Middle frontal gyrus (tissue), 1 donor: ENCODE measurements around the gene ATP23.
A peak's percentile ranks its signal among the peaks of the same experiment; 100 is the strongest.

Experiments
- DNase-seq: peaks from one replicate; pipeline ENCODE4 v3.0.0-alpha.2; 2015; ENCODE audit warnings: low spot score; ENCODE audit errors: extremely low spot score

The ATP23 gene, protein sequence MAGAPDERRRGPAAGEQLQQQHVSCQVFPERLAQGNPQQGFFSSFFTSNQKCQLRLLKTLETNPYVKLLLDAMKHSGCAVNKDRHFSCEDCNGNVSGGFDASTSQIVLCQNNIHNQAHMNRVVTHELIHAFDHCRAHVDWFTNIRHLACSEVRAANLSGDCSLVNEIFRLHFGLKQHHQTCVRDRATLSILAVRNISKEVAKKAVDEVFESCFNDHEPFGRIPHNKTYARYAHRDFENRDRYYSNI

DNA sequence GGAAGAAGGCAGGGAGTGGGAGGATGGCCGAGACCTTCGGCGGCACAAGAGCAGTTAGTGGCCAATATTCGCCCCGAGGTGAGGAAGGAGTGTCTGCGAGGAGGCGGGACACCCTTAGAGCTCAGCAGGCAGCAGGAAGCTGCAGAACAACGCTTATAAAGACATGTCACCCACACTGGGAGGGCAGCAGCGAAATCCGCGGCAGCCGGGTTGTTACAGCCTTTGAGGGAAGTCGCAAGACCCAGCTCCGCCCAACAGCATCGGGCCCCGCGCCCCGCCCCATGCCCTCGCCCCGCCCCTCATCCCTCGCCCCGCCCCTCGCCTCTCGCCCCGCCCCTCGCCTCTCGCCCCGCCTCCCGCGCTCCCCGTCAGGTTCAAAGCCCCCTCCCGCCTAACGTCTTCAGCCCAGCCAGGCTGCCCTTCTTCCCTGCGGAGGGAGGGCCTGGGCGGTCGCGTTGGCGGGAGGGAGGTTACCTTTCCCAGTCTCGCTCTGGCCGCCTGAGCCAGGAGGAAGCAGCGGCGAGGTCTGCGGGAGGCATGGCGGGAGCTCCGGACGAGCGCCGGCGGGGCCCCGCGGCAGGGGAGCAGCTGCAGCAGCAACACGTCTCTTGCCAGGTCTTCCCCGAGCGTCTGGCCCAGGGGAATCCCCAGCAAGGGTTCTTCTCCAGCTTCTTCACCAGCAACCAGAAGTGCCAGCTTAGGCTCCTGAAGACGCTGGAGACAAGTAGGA, at the start of gene ATP23:
TSS of gene ATP23 (plus strand) at position 403 of the 730 bp plus-strand sequence. CDS start at position 538, 135 bp downstream.
- peak; percentile 52 for DNase-seq

DNA sequence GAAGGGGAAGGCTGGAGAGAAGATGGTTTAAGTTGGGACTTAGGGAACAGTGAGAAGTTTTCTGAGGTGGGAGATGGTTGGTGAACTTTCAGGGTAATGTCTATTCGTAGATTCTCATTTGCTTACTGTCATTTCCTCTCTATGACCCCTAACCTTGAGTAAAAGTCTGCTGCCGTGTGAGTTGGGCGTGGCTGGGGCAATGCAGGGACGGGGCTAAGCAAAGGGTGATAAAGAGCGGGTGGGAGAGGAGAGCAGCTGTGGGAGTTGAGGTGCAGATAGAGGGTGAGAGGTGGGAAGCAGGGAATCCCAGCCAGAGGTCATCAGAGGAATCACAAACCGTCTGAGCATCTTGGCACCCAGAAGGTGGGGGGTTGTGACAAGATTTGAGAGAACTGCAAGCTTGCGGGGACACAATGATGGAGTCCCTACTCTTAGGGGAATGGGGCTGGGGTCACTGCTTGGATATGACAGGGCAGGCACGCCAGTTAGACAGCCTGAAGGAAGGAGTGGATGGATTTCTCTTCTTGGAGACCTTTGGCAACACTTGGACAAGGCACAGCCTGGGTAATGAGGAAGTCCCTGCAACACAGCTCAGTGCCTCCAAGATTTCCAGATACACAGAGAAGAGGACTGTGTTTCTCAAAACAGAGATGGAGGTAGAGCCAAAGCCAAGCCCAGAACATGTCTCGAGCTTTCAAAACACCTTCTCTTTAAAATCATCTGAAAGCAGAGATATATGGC, 49.0 kb upstream of the ATP23 start:
- no peak for DNase-seq

DNA sequence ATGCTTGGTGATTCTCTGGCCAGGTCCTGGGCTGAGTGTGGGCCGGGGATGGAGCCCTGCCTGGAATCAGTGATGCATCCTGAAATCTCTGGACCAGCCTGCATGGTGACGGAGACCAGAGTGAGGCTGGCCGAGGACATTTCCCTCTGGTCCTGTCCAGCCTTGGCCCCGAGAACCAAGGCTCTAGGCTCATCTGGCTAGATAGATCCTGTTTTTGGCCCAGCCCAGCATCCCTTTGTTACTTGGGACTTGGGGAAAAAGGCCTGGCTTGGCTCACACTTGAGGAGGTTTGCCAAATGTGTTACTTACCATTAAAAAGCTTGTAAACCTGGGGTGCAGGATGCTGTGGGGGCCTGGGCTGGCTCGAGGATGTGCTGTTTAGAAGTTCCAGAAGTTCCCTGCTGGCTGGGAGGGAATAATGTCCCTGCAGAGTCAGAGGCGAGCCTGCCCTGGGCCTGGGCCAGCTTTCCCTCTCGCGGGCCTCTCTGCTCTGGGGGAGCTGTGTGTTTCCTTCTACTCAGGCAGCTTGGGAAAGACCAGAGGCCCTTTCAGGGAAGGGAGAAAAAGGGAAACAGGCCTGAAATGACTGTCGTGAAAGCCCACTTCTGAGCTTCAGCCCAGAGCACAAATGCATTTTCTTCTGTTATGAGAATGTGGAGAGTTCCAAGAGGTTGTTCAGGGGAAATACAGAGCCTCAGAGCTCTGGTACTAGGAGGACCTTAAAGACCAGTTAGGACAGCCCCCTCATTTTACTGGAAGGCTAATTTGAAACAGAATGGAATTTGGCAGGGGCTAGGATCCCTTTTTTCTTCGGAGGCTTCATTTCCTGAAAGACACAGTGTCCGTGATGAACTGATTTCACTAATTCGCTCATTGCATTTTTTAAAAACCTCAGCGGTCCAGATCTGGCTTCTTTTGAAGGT, 47.7 kb upstream of the ATP23 start:
- peak; percentile 63 for DNase-seq

DNA sequence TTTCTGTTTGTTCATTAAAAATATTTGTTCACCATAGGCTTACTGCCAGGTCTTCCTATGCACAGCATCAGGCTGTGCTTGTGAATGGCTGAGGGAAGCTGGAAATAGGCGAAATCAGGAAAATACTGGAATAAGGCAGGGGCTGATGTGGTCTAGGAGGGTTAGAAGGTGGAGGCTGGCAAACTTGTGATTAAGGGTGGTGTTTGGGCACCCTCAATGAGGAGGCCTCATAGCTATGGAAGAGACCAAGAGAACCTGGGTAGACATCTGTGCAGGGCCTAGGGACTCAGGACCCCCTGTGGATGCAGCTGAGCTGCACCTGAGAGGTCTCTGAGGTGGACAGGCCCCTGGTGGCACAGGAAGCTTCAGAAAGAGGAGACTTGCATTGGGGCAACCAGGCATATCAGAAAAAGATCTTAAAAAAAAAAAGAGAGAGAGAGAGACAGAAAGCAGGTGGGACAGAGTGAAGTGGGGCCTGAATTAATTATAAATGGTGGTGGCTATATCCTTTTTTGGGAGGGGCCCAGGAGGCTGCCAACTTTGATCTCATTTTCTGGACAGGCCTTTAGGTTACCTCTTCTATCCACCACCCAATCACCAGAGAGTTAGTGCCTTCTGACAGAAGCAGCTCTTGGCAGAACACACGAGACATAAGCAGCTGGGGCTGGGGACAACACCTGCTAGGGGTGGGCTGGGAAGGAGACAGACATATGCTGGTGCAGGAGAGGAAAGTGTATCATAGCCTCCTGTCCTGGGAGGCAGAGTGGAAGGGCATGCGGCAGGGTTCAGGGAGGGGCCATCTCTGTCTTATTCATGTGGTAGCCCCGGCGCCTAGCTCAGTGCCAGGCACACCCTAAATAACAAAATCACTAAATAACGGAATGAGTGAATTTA, 46.7 kb upstream of the ATP23 start:
- DNase-seq, result no peak

DNA sequence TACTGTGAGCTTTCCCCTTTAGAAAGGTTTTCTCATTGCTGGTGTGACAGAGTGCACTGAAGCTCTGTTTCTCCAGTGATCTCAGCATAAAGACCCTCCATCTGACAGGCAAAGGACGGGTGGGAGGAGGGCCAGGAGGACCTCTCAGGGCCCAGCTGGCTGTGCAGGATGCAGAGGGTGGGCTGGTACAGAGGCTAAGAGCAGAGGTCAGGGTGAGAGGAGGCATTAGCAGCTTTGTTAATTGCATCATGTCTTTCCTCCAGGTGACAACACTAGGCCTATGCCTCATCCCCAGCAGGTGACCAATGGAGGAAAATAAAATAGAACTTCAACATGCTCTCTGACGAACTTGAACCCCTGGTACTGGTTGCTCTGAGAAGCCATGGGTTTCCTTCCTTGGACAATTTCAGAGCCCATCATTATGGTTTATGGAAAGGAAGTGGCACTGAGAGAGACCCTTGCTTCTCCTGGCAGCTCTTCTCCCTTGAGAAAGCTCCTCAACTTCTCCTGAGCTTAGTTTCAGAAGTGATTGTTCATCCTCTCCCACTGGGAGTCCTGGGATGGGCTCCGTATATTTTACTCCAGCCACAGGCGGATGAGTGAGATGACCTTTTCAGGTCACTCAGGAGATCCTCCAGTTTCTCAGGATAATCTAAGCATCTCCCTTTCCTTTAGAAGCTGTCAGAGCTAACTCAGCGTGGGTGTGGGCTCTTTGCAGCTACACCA, 45.8 kb upstream of the ATP23 start:
- DNase-seq, result no peak

DNA sequence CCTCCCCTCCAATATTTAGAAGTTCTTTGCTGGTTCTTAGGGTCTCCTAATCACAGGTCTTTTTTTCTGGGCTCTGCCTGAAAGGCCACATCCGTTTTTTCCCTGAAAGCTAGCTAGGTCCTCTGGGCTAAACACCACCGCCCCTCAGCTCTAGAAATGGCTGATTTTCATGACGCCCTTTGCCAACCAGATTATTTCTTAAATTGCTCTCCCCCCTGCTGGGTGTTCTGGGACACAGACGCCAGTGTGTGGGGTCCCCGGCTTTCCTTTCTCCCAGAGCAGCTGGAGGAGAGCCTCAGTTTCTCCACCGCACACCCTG, 45.3 kb upstream of the ATP23 start:
- no peak for DNase-seq

DNA sequence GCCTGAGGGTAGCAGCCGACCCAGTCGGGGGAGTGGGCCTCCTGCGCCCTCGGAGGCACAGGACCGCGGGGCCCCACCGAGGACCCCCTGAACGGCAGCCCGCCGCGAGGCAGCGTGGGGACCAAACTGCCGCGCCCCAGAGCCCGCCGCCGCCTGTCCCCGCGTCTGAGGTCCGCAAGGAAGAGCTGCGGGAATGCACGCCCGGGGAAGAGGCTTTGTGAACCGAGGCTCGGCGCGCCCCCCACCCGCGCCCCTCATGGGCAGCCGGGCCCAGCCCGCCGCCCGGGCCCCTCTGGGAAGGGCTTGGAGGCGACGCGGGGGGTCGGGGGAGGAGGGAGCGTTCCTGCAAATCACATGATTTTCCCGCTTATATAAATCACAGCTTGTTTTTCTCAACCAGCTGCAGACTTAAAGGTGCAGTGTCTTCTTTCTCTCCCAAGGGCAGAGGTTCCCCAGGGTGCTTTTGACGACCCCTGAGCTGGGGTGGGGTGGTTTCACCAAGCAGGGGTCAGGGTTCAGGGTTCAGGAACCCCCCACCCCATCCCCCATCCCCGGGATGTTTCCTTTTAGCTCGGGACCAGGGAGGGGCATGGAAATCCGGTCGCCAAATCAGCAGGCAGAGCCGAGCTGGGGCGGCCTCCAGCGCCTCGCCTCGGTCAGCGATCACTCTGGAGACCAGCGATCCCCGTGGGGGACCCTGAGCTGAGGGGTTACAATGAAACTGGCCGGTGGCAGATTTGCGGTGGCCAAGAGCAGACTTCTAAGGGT, 44.7 kb upstream of the ATP23 start:
- peak; percentile 54 for DNase-seq

DNA sequence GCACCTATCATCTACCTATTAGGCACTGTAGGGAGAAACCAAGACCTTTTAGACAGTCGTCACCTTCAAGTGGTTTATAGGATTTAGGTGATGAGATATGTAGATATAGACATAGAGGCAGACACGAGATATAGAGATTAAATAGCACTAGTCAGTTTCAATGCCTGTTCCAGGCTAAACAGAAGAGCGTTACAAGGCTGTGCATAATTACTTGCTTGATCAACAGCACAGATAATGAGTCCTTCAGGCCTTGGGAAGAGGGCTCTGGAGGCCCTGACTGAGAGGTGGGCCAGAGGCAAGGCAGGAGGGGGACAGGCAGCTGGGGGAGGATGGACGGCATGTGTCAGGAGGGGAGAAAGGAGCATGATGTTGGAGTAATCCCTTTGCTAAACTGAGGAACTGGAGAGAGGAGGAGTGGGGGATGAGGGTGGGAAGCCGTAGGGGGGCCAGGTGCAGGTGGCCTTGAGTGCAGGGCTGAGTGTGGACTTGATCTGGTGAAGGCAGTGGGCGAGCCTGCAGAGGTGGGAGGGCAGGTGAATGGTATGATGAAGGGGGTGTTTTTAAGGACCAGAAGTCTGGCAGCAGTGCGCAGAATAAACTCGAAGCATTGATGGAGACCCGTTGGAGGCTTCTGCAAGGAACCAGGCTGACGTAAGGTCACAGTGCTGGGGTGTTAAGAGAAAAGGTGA, 43.9 kb upstream of the ATP23 start:
- no peak for DNase-seq

DNA sequence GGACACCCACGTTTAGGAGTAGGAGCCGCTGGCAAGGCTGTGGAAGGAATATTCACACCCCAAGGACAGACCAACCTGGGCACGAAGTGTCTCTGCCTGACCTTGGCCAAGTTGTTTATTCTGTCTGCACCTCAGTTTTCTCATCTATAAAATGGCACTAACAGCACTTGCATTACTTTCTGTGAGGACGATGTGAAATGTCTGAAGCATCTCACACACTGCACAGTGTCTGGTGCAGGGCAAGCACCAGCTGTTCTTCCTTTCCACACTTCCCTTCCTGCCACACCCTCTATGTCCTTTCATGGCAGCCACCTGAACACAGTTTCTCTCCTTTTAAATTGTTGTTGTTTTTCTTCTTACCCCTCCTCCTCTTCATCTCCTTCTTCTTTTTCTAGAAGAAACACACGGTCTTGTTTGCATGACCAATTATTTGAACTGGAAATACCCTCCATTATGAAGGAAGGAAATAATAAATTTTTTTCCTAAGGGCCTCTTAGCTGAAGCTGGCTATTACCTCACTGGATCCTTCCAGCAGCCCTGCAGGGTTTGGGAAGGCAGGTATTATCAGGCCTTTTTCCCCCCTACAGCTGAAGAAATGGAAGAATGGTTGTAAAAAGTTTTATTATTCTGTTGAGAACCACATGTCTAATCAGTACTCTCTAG, 42.9 kb upstream of the ATP23 start:
- no peak for DNase-seq

DNA sequence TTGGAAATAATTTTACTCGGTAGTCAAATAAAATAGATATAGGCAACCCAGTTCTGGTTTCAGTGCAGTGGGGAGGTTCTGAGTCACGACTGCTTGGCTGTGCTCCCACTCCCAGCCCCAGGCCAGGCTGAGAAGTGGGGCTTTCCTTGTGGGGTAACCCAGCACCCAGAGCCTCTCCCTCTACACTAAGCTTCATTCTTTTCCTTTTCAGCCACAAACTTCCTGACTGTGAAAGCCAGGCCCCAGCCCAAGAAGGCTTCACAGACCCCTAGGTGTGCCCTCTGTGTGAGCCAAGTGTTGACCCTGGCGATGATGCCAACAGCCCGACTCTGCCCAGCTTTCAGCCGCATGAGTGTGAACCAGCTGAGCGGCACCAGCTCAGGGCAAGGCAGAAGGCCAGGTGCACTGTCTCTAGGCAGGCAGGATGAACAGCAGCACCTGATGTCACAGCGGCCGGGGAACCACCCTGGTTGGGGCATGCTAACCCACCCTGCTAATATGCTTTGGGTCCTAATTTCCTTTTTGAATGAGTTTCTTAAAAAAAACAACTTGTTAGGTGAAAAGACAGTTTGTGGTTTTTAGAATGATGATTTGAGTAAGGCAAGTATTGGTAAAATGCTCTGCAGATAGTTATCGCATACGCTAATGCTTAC, 42.2 kb upstream of the ATP23 start:
- DNase-seq, result no peak

DNA sequence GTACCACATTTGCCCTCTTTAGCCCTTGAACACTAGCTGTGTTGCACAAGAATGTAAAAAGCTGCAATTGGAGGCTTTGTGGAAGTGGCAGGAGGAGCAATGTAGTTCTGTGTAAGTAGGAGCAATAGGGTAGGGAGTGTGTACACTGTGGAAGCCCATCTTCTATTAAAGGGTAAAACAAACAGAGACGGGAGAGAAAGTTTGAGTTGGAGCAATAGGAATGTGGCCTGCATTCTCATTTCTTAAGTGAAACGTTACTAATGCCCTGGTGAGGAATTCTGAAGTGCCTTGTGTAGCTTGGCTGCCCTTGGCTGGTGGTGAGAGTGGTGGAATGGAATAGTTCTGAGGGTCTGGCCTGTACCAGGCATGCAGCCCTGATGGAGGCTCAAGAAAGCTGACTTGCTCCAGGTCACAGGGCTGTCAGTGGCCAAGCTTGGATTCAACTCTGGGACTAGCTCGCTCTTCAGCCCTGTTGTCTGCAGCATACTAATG, 38.8 kb upstream of the ATP23 start:
- no peak for DNase-seq

DNA sequence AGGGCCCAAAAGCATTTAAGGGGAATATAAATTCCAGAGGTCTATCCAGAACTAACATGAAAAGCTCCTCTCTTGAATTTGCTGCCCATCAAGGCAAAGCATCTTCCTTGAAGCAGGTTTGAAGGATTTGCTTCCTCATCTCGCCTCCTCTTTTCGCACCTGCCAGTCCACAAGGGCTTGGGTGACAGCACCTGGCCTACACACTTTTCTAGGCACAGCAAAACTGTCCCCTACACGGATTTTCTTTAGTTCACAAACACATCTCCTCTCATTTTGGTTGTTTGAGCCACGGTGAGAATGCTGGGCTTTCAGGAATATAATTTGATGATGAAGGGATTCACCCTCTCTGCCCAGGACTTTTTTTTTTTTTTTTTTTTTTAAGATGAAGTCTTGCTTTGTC, 36.9 kb upstream of the ATP23 start:
- no peak for DNase-seq

DNA sequence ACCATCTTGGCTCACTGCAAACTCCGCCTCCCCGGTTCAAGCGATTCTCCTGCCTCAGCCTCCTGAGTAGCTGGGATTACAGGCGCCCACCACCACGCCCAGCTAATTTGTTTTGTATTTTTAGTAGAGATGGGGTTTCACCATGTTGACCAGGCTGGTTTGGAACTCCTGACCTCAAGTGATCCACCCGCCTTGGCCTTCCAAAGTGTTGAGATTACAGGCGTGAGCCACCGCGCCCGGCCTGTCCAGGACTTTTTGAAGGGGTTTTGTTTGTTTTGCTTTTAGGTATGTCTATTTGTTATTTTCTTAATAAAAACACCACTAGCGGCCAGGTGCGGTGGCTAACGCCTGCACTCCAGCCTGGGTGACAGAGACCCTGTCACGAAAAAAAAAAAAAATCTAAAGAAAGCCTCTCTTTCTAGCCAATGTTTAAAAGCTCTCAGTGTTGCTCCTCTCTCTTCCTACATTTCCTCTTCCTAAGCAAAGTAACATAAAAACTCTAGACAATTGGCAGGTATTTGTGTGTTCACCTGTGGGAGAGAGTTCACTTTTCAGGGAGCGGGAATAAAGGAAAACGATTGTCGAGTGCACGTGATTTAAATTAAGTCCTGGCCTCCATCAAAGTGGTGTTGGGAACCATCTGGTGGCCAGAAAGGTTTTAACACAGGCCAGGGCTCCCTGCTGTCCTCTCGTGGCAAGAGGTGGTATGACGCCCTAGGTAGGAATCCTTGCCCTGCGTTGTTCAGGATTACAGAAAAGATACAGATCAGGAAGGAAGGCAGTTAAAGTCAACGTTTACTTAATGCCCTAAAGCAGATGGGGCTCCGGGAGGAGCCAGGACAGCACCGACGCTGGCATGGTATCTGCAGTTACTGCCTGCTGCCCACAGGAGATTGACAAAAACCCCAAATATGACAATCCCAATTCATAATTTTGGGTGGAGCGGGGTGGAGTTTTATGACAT, 36.2 kb upstream of the ATP23 start:
- peak; percentile 77 for DNase-seq

DNA sequence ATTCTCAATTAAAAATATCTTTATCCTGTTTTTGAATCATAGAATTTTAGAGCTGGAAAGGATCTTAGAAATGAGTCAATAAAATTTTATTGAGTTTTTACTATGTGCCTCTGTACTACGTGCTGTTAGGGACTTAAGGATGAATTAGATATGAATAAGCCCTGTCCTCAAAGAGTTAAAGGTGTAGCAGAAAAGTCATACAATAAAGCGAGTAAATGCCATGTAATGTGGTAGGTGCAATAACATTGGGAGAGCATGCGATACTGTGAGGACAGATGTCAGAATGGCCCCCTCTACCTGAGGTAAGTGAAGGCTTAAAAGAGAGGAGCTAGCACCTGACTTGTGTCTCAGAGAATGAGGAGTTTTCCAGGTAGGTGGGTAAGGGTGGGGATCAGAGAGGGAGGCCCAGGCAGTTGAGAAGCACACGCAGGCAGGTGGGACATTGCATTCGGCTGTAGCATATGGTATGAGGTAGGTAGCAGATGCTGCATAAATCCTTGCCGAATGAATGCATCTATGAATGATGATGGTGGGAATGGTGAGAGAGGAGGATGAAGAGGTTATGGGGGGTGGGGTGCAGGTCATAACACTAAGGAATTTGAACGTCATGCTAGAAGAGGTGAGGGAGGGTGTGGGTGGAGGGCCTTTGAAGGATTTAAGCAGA, 35.4 kb upstream of the ATP23 start:
- DNase-seq, result no peak

DNA sequence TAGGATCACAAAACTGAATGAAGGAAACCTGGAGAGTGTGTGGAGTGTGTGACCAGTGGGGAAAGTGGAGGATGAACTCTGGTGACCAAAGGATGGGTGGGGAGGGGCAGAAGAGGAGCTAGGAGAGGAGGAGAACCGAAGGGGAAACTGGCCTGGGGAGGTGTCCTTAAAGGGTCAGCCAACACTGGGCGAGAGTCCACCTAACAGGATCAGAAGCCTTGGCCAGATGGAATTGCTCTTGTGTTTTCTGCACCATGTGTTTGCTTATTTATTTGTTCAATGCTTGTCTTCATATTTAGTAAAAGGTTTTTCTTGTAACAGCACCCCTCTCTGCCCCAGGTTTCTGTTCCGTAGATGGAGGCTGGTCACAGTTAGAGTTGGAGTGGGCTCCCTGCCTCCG, 34.5 kb upstream of the ATP23 start:
- no peak for DNase-seq

DNA sequence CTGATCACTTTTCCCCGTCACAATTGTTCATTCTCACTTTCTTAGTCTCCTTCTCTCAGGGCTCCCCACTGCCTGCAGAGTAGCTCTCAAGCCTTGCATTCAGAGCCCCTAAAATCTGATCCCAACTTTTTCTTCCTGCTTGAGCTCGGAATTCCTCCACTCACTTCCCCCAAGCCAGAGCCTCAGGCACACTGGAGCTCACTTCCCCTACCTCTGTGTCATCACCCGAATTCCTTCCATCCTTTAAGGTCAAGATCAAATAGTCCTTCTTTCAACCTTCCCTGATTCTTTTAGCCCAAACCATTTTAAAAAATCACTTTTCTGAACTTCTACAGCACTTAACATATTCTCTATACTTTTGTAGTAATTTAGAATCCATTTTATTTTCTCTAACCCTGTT, 34.1 kb upstream of the ATP23 start:
- no peak for DNase-seq
